ENCODE results near the gene MAPK1IP1L.

Gene MAPK1IP1L

GRCh38 chr14:55109836-55110235 lies 58.4 kb downstream of the MAPK1IP1L start:
- Histone ChIP-seq H3F3A (ENCODE audit: control insufficient read depth, insufficient read depth) (no peaks in the 10 kb centered on the region), H3K4me2 (ENCODE audit: low read length) (no peak overlapping the region), H3K9me3 (ENCODE audit: control insufficient read depth, insufficient read depth, low read length) (no peaks in the 10 kb centered on the region), H3K4me1 (ENCODE audit: control insufficient read depth, low read length) (no peaks in the 10 kb centered on the region), H3K27ac (ENCODE audit: low read depth, low read length) (no peak overlapping the region), H3K9me2 (replicated peaks; ENCODE audit: control insufficient read depth, low read length) (no peaks in the 10 kb centered on the region), H4K20me1 (ENCODE audit: control insufficient read depth, insufficient read depth, low read depth, low read length) (no peaks in the 10 kb centered on the region), H3K36me3 (ENCODE audit: control insufficient read depth, low read length) (no peaks in the 10 kb centered on the region), H3K4me3 (ENCODE audit: low read length) (no peak overlapping the region), H3K79me2 (ENCODE audit: control insufficient read depth, low read length) (no peaks in the 10 kb centered on the region), H3K27me3 (ENCODE audit: control insufficient read depth, low read length) (no peaks in the 10 kb centered on the region)
- TF ChIP-seq CTCF (IDR thresholded peaks at IDR 0.05; ENCODE audit: low read depth, low read length, poor library complexity, severe bottlenecking): no peak
- no peak for TF ChIP-seq EZH2phosphoT487 (IDR thresholded peaks at IDR 0.05; ENCODE audit: borderline replicate concordance, low read length)

- Histone ChIP-seq H3K27ac (ENCODE audit: low read depth, low read length) (no peak overlapping the region), H3K9me3 (ENCODE audit: control insufficient read depth, insufficient read depth, low read length) (no peaks in the 10 kb centered on the region), H3K4me3 (ENCODE audit: low read length) (no peak overlapping the region), H3K9me2 (replicated peaks; ENCODE audit: control insufficient read depth, low read length) (no peaks in the 10 kb centered on the region), H3K27me3 (ENCODE audit: control insufficient read depth, low read length) (no peaks in the 10 kb centered on the region), H4K20me1 (ENCODE audit: control insufficient read depth, insufficient read depth, low read depth, low read length) (no peaks in the 10 kb centered on the region), H3K4me2 (ENCODE audit: low read length) (no peak overlapping the region), H3K79me2 (ENCODE audit: control insufficient read depth, low read length) (no peaks in the 10 kb centered on the region), H3K4me1 (ENCODE audit: control insufficient read depth, low read length) (no peaks in the 10 kb centered on the region), H3F3A (ENCODE audit: control insufficient read depth, insufficient read depth) (no peaks in the 10 kb centered on the region), H3K36me3 (ENCODE audit: control insufficient read depth, low read length) (no peaks in the 10 kb centered on the region)
- TF ChIP-seq EZH2phosphoT487 (IDR thresholded peaks at IDR 0.05; ENCODE audit: borderline replicate concordance, low read length) (no peak), CTCF (IDR thresholded peaks at IDR 0.05; ENCODE audit: low read depth, low read length, poor library complexity, severe bottlenecking) (no peak)
Measured at GRCh38 chr14:55111122-55111708, 59.8 kb downstream of the MAPK1IP1L start.

GRCh38 chr14:55114720-55115119 lies 63.3 kb downstream of the MAPK1IP1L start:
- Histone ChIP-seq H3F3A (ENCODE audit: control insufficient read depth, insufficient read depth) (no peaks in the 10 kb centered on the region), H3K27ac (ENCODE audit: low read depth, low read length) (no peak overlapping the region), H3K4me3 (ENCODE audit: low read length) (no peak overlapping the region), H3K9me2 (replicated peaks; ENCODE audit: control insufficient read depth, low read length) (no peaks in the 10 kb centered on the region), H3K4me2 (ENCODE audit: low read length) (no peak overlapping the region), H3K9me3 (ENCODE audit: control insufficient read depth, insufficient read depth, low read length) (no peaks in the 10 kb centered on the region), H4K20me1 (ENCODE audit: control insufficient read depth, insufficient read depth, low read depth, low read length) (no peaks in the 10 kb centered on the region), H3K36me3 (ENCODE audit: control insufficient read depth, low read length) (no peaks in the 10 kb centered on the region), H3K4me1 (ENCODE audit: control insufficient read depth, low read length) (no peaks in the 10 kb centered on the region), H3K79me2 (ENCODE audit: control insufficient read depth, low read length) (no peaks in the 10 kb centered on the region), H3K27me3 (ENCODE audit: control insufficient read depth, low read length) (peaks cover 4% of the 10 kb centered on the region)
- no peak for TF ChIP-seq EZH2phosphoT487 (IDR thresholded peaks at IDR 0.05; ENCODE audit: borderline replicate concordance, low read length)
- TF ChIP-seq CTCF (IDR thresholded peaks at IDR 0.05; ENCODE audit: low read depth, low read length, poor library complexity, severe bottlenecking): no peak
